Motor neuron (in vitro differentiated cells): ENCODE measurements around the gene NEUROG3. TPM values are rescaled to one million over a fixed set of nuclear protein-coding genes. Genes with fewer than 3 reads are reported as not detected.

Source experiments
- ATAC-seq, 8 experiments: fragments of 200-7000 bp; cut with Tn5 transposase; replicated peaks in 6 of 8; 2 replicates each; pipeline ENCODE4 v1.8.0; 2021; ENCODE audit warnings: mild to moderate bottlenecking in 8 of 8, moderate library complexity in 8 of 8
- H3K27ac ChIP-seq, 2 donors: fragments of 250-450 bp; sonication (Bioruptor Pico); 2 replicates each; pipeline ENCODE4 v1.9.0; 2021; ENCODE audit warnings: antibody characterized with exemption in 2 of 2, mild to moderate bottlenecking in 2 of 2, moderate library complexity in 1 of 2
- H3K4me1 ChIP-seq, 2 donors: fragments of 250-450 bp; sonication (Bioruptor Pico); replicated peaks in 1 of 2; 2 replicates each; pipeline ENCODE4 v1.6.1; 2021; ENCODE audit warnings: antibody characterized with exemption in 2 of 2, mild to moderate bottlenecking in 2 of 2, moderate library complexity in 1 of 2
- H3K4me3 ChIP-seq, 5 donors: fragments of 250-450 bp; sonication (Bioruptor Pico); 2 replicates each; pipeline ENCODE4 v1.9.0; 2021; ENCODE audit warnings: antibody characterized with exemption in 5 of 5, mild to moderate bottlenecking in 5 of 5, moderate library complexity in 4 of 5
- WGBS, 10 experiments: fragments of 450-650 bp; shearing (Covaris generic); methylation state at CpG; one replicate each; pipeline ENCODE4 v1.0.0; 2022; 5-methylcytosine and 5-hydroxymethylcytosine counted together
- in situ Hi-C, 9 experiments: fragments of 400-800 bp; cut with MboI; loops; one replicate each; pipeline ENCODE4 v1.15.0; 2021; ENCODE audit warnings: low sequenced_read_pairs in 9 of 9, low pct_unique_long_range_greater_than_20kb in 2 of 9; ENCODE audit not compliant: unreplicated experiment in 9 of 9
- total RNA-seq, 8 experiments: library from RNA; unstranded; fragments of 300-600 nt; gene quantifications; 2 replicates each; pipeline versions ENCODE4 v1.2.3 to v1.2.4, GENCODE V29; 2022

Gene NEUROG3
- total RNA-seq, 8 experiments from 2014 or later = 0.13 to 1.7 (median 0.49) TPM; not detected in 3

DNA sequence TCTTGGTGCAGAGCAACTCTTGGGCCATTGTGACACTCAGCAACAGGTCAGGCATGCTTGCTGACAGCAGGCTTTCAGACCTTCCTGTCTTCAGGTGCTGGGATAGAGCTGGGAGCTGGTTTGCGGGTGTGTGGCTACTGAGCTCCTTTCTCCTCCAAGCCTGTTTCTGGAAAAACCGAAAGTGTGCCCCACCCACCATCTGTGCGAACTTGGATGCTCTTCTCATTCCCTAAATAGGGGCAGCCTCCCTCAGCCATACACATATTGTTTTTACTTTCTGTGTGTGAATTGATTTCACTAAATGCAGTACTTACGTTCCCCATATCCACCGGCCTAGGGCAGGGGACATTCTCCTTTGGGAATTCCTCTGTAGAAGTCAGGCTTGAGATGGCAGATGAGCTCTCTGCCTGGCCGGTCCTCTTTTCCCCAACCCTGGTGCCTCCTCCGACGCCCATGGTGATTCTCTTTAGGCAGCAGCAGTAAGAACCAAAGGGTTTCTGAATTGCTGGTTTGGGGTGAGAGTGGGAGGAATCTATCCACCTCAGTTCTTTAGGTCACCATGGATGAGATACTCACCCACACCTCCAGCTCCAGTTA is 6.3 kb upstream of the NEUROG3 start:
- in situ Hi-C loops = no loop called here
- Histone ChIP-seq H3K4me1 (peaks cover 7 to 8% of the 10 kb centered on the region in 2 donors), H3K27ac (no peak overlapping the region), H3K4me3 (no peak overlapping the region)
- peak in 1 of 8 experiments; percentile 65 for ATAC-seq
- WGBS, 10 experiments = 0 to 80% (median 23%) methylated on average over 1 to 7 of the region's 8 CpGs; no CpG with 5 or more reads in 2 of the 10 experiments

DNA sequence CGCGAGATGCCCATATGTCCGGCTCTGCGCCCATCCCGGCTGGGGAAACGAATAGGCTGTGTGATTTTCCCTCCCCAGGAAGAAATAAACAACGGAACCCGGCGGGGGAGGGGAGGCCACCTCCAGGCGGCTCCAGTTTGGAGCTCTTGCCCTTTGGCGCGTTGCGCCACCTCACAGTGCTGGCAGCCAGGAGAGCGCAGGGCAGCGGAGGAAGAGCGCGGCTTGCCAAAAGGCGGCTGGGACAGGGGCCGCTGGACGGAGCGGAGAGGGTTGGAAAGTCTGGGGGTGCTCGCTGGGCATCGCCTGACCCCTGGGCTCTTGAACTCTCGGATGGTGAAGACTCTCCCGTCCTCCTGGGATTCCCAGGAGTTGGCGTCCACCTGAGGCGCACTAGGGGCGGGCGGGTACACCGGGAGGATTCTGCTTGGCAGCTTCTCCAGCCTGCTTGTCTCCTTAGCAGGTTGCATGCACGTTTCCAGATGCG is 5.3 kb upstream of the NEUROG3 start:
- 0 to 48% (median 2%) methylated on average over 1 to 5 of the region's 32 CpGs; no CpG with 5 or more reads in 6 of the 10 experiments for WGBS, 10 experiments

GRCh38 chr10:69577268-69578232 is 4.3 kb upstream of the NEUROG3 start:
- 0 to 5% (median 0%) methylated on average over 1 to 14 of the region's 51 CpGs; no CpG with 5 or more reads in 3 of the 10 experiments for WGBS, 10 experiments
- H3K27ac ChIP-seq = no peak overlapping the region
- no peak for ATAC-seq
- peaks cover 22 to 24% of the 10 kb centered on the region in 2 donors for H3K4me1 ChIP-seq
- in situ Hi-C loops = no loop called here
- no peak overlapping the region for H3K4me3 ChIP-seq

More for the DNA sequence above, 5.3 kb upstream of the NEUROG3 start:
- H3K4me1 ChIP-seq = peaks cover 12 to 14% of the 10 kb centered on the region in 2 donors
- ATAC-seq = no peak
- in situ Hi-C loops = no loop called here
- no peak overlapping the region for H3K27ac ChIP-seq
- no peak overlapping the region for H3K4me3 ChIP-seq

- in situ Hi-C loops = no loop called here
- H3K4me3 ChIP-seq = no peak overlapping the region
- 0% methylated on average over 1 to 8 of the region's 28 CpGs; no CpG with 5 or more reads in 4 of the 10 experiments for WGBS, 10 experiments
- no peak for ATAC-seq
- no peak overlapping the region for H3K27ac ChIP-seq
- peaks cover 26 to 33% of the 10 kb centered on the region in 2 donors for H3K4me1 ChIP-seq
These were observed 3.3 kb upstream of the NEUROG3 start for GRCh38 chr10:69576334-69577011.

DNA sequence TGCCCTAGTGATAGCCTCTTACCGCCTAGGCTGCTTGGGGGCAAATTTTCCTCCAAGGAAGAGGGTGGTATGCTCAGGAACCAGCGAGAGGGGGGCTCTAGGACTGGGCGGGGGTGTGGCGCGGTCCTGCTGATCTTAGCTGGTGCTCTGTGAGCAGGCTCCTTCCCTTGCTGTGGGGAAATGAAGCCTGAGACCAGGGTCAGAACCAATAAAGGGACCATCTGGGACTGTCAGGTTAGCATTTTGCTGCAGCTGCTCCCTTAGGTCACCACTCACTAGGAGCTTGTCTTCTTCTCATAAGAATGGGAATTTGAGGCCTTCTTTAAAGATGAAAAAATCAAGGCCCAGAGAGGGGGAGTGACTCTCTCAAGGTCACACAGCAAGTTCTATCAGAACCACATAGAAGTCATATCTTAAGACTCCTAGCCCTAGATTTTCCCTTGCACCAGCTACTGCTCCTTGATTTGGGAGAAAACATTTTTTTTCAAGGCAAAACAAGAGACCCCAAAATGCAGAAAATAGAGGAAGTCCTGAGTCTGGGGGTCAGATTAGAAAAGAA is 2.0 kb upstream of the NEUROG3 start:
- in situ Hi-C loops = no loop called here
- WGBS, 10 experiments = 0 to 26% methylated on average over 3 of the region's 5 CpGs; no CpG with 5 or more reads in 8 of the 10 experiments

DNA sequence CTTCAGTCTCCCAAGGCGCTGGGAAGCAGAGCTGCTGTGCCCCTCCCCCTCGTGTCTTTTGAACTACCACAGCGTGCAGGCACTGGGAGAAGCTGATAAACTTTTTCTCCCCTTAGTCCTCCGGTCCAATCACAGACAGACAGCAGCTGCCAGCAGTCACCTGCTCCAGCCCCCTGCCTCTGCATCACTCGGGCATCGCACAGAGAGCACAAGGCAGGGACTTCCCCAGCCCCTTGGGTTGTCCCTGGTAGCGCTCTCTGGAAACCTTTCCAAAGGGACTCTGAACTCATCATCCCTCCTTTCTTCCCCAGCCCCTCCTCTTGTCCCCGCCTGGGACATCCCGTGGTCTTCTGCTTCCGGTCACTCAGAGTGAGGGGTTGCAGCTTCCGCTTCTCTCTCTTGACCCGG is 1.4 kb upstream of the NEUROG3 start:
- Histone ChIP-seq H3K27ac (no peak overlapping the region), H3K4me3 (peak overlapping the region; percentile 9 to 34 (median 30)), H3K4me1 (peaks cover 34 to 50% of the 10 kb centered on the region in 2 donors)
- 0 to 6% (median 0%) methylated on average over 1 to 6 of the region's 12 CpGs; no CpG with 5 or more reads in 4 of the 10 experiments for WGBS, 10 experiments
- in situ Hi-C loops = no loop called here
- peak in 6 of 8 experiments; percentile 17 to 74 (median 72) for ATAC-seq

More for the DNA sequence above, 2.0 kb upstream of the NEUROG3 start:
- H3K27ac ChIP-seq = no peak overlapping the region
- H3K4me1 ChIP-seq = peaks cover 32 to 43% of the 10 kb centered on the region in 2 donors
- H3K4me3 ChIP-seq = peak overlapping the region; percentile 9 to 34 (median 30)
- ATAC-seq = no peak

DNA sequence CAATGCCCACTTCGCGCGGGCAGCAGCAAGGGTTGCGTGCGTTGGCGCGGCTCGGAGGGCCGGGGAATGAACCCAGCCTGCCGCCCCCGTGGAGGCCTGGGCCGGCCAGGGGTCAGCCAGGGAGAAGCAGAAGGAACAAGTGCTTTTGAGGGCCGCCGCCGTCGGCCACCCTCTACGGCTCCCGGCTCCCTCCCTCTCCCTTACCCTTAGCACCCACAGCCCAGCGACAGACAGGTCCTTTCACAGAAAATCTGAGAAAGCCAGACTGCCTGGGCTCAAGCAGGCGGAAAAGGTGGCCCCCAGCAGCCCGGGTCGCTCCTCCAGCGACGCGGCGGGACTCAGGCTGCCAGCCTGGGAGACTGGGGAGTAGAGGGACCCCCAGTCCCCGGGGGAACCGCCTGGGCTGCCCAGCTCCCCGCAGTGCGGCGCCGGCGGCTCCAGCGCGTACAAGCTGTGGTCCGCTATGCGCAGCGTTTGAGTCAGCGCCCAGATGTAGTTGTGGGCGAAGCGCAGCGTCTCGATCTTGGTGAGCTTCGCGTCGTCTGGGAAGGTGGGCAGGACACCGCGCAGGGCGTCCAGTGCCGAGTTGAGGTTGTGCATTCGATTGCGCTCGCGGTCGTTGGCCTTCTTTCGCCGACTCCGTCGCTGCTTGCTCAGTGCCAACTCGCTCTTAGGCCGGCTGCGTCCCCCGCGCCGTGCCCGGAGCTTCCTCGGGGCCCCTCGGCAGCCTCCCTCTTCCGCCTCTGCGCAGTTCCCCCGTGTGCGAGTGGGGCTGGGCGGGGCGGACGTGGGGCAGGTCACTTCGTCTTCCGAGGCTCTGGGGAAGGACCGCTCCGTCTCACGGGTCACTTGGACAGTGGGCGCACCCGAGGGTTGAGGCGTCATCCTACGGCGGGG is 815 bp downstream of the NEUROG3 start:
- 0 to 8% (median 0%) methylated on average over 3 to 16 of the region's 85 CpGs; no CpG with 5 or more reads in 3 of the 10 experiments for WGBS, 10 experiments
- peak in 2 of 8 experiments; percentile 6 to 12 for ATAC-seq
- in situ Hi-C loops = no loop called here
- Histone ChIP-seq H3K4me3 (peak overlapping the region; percentile 2 to 32 (median 25)), H3K27ac (no peak overlapping the region), H3K4me1 (peaks cover 30 to 55% of the 10 kb centered on the region in 2 donors)

DNA sequence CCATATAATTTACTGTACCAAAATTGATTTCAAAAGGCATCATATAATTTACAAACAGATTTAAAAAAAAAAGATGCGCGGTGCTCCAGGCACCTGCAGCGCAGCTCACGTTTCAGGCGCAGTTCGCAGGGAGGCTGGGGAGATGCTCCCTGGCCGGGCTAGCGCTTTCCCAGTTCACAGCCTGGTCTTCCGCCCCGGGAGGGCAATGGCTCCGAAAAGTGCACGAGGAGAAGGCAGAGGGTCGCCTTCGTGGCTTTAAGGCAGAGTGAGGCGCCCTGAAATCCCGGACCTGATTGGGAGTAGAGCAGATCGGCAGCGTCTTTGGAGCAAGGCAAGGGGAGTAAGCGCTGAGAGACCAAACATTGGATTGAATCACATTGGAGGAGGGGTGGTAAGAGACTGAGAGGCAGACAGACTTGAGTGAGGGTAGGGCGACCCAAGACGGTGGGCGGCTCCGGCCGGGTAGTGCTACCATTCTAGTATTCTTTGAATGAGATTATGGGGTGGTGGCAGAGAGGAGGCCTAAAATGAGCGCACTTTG is 1.5 kb downstream of the NEUROG3 start:
- in situ Hi-C loops = no loop called here
- no peak for ATAC-seq
- 0 to 8% (median 2%) methylated on average over 1 to 22 of the region's 25 CpGs; no CpG with 5 or more reads in 2 of the 10 experiments for WGBS, 10 experiments
- H3K4me3 ChIP-seq = peak overlapping the region in 4 of 5 donors; percentile 2 to 32 (median 26)
- H3K4me1 ChIP-seq = peaks cover 26 to 52% of the 10 kb centered on the region in 2 donors
- no peak overlapping the region for H3K27ac ChIP-seq

GRCh38 chr10:69570050-69570816 is 3.0 kb downstream of the NEUROG3 start:
- Histone ChIP-seq H3K4me3 (no peak overlapping the region), H3K4me1 (peaks cover 26 to 52% of the 10 kb centered on the region in 2 donors), H3K27ac (no peak overlapping the region)
- in situ Hi-C loops = no loop called here
- no peak for ATAC-seq
- 0 to 40% (median 6%) methylated on average over 1 to 9 of the region's 11 CpGs; no CpG with 5 or more reads in 2 of the 10 experiments for WGBS, 10 experiments

GRCh38 chr10:69569396-69569934 is 3.8 kb downstream of the NEUROG3 start:
- peaks cover 26 to 52% of the 10 kb centered on the region in 2 donors for H3K4me1 ChIP-seq
- peak overlapping the region; percentile 11 to 37 (median 16) for H3K4me3 ChIP-seq
- peak in 2 of 8 experiments; percentile 2 to 5 for ATAC-seq
- peak overlapping the region in 1 of 2 donors; percentile 27 for H3K27ac ChIP-seq
- in situ Hi-C loops = no loop called here
- WGBS, 10 experiments = 0 to 33% (median 3%) methylated on average over 1 to 10 of the region's 23 CpGs; no CpG with 5 or more reads in 5 of the 10 experiments
